ENCODE data around the gene CSPG4.
"Not testable (repeated sequence)": the region's sequence is repeated elsewhere in the genome, so short reads cannot be mapped to it uniquely, and the experiment has no call there.

The CSPG4 gene

DNA sequence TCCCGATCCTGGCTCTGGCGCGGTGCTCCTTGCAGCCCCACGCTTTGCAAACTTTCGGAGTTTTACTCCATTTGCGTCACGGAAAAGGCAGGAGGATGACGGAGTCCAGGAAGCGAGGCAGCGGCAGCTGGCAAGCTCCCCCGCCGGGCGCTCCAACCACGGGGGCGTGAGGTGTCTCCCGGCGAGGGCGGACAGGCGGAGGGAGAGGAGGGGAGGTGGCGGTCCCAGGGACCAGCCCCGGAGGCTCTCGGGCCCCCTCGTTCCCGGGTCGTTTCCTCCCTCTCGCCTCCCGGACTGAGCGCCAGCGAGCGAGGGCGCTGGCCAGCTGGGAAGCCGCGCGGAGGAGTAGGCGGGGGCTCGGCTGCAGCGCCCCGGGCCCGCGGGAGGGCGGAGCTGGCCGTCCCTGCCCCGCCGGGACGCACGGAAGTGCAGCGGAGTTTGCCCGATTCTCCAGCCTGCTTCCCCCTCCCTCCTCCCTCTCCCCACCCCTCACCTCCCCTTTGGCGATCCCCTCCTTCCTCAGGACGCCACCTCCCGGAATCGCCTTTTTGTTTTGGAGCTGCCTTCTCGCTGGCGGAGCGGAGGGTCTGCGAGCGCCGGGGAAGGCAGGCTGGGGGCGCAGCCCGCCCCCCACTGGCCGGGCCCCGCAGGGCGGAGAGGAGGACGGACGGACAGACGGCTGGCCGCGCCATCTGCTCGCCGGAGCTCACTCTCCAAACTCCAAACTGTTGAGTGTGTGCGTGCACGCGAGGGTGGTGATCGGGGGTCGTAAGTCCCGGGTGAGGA lies 65.1 kb downstream of the CSPG4 start, which contains the start of gene SNX33:
Gene SNX33 (plus strand): TSS at position 543 of the 786 bp plus-strand sequence. CDS start 1,191 bp downstream, outside the sequence.
- DNase-seq: peak; percentile 29 to 82

- DNase-seq: no peak
Observed at GRCh38 chr15:75646944-75647364, 65.7 kb downstream of the CSPG4 start.

- DNase-seq: no peak
Observed at GRCh38 chr15:75646112-75646943, 66.3 kb downstream of the CSPG4 start.

DNA sequence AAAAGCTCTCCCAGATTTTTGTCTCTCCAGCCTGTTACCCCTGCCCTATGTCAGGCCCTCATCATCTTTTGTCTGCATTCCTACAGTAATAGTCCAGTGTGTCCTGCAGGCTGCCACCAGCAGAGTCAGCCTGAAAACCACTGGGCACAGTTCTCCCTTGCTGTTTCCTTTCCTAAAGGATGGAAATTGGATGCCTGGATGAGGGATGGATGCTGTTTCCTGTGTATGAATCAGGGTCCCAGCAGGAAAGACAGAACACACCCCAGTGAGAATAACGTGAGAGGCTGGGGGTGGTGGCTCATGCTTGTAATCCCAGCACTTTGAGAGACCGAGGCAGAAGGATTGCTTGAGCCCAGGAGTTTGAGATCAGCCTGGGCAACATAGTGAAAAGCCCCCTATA lies 68.3 kb downstream of the CSPG4 start:
- no peak for DNase-seq

DNA sequence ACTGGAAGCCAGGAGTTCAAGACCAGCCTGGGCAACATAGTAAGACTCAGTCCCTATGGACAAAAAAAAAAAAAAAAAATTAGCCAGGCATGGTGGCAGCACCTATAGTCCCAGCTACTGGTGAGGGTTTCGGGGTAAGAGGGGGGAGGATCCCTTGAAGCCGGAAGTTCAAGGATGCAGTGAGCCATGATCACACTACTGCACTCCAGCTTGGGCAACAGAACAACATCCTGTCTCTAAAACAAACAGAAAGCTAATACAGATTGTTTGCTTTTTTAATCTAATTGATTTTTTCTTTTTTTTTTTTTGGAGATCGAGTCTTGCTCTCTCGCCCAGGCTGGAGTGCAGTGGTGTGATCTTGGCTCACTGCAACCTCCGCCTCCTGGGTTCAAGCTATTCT lies 71.0 kb downstream of the CSPG4 start:
- no peak for DNase-seq

DNA sequence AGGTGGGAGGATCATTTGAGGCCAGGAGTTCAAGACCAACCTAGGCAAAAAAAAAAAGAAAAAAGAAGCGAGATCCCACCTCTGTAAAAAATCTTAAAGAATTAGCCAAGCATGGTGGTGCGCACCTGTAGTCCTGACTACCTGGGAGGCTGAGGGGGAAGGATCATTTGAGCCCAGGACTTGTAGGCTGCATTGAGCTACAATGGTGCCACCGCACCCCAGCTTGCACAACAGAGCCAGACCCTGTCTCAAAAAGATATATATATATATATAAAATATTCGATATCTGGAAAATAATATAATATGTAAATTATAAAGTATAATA lies 71.5 kb downstream of the CSPG4 start:
- DNase-seq: no peak

- DNase-seq: peak; percentile 33 to 83
Observed at GRCh38 chr15:75640483-75641178, 72.0 kb downstream of the CSPG4 start.

DNA sequence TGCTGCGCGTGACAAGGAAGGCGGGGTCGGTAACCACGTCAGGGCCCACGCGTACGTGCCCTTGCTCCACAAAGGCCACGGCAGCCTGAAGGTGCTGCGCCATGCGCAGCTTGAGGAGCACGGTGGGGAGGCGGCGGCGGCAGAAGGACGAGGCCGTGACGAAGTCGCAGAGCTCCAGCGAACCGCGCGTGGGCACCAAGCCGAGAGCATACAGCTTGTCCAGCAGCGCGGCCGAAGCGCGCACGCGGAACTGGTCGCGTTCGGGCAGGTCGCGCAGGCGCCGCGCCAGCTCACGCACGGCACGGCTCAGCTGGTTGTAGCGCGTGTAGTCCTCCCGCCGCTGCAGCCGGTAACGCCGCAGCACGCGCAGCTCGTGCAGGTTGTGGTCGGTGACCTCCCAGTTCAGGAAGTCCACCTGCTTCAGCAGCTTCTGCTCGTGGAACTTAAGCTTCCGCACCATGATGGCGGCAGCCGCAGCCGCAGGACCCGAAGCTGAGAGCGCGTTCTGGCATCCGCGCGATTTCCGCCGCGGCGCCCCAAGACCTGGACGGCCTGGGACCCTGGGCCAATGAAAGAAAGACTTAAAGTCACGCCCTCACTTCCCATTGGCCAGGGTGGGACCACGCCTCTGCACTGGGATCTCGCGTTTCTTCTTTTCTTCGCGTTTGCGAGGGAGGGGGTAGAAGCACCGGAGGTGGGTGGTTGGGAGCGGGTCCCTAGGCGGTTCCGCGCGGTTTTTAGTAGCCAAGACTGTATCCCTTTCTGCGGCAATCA lies 72.8 kb downstream of the CSPG4 start, which contains the start of gene IMP3:
Gene IMP3 (minus strand): TSS at position 516 of the 774 bp plus-strand sequence. CDS start 56 bp downstream, at position 460.
- DNase-seq: peak; percentile 83 to 93

DNA sequence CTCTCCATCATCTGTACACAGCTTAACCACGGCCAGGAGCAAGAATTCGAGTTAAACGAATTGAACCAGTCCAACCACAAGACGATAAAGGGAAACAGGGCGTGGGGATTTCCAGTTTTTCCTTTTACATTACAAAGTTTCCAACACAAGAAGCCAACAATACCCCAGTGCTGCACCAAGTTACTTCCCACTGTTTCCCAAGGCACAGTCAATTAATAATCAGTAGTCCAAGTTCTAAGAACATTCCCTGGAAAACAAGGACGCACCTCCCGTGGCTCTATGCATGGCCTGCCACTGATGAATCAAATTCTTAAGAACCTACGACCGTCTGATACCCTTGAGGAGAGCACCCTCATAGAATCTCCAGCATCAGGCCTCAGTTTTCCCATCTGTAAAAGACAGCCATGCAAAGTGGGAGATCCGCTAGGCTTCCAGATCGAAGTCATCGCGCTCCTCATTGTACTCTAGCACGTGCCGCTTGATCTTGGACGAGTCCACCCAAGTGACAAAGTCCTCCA lies 73.4 kb downstream of the CSPG4 start:
- no peak for DNase-seq

DNA sequence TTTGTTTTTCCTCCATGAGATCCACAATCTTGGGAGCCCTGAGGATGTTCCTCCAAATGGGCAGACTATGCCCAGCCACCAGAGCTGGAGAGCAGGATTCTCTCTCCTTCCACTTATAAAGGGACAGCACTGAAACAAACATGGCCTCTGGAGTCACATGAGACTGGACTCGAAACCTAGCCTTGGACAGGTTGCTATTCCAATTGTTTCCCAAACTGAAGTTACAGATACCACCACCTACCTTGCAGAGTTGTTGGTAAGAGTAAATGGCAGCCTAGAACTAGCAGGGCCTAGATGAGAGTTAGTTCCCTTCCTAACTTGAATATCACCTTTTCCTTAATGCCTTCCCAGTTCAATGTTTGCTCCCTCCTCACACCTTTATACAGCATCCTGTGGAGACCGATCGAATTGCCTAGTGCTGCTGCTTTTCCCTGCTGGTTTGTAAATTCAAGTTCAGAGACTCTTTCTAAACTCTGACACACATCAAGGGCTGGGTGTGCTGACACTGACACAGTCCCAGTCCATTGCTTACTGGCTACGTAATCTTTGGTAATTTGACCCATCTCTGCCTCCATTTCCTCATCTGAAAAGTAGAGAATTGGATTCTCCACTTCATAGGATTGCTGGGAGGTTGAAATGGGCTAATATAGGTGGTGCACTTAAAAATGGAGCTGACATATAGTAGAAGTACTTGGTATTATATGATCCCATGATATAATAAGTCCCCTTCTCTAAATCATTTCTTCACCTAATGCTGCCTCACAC lies 75.2 kb downstream of the CSPG4 start:
- no peak for DNase-seq

DNA sequence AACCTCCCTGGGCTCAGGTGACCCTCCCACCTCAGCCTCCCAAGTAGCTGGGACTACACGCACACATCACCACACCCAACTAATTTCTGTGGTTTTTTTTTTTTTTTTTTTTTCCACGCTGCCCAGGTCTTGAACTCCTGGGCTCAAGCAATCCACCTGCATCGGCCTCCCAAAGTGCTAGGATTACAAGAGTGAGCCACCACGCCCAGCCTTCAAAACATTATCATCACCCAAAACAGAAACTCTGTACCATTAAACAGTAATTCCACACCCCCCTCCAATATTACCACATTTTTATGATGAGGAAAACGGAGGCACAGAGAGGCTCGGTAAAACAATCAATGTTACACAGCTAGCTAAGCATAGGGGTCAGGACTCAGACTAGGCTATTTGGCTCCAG lies 76.6 kb downstream of the CSPG4 start:
- no peak for DNase-seq

- DNase-seq: not testable (repeated sequence)
Observed at GRCh38 chr15:75633922-75634321, 78.7 kb downstream of the CSPG4 start.

GRCh38 chr15:75631935-75632334 lies 80.7 kb downstream of the CSPG4 start:
- no peak for DNase-seq

- peak; percentile 78 to 93 for DNase-seq
Observed at GRCh38 chr15:75625542-75626347, 86.9 kb downstream of the CSPG4 start, which contains the start of gene SNUPN. Gene SNUPN, minus strand, starts transcription at chr15:75625725. Its CDS starts 4,674 bp downstream, at chr15:75621051.
